Breast epithelium (tissue), 3 donors: Measurements from ENCODE around the gene TRIO.

Experiments
- POLR2A ChIP-seq: fragments of 450-650 bp; IDR thresholded peaks from one replicate; pipeline ENCODE4 v1.6.1; 2016; ENCODE audit warnings: antibody characterized with exemption, mild to moderate bottlenecking, moderate library complexity
- POLR2AphosphoS5 ChIP-seq, 3 donors: sonication (generic); formaldehyde crosslinking; IDR thresholded peaks; one replicate each; pipeline ENCODE4 v1.6.1; 2017; ENCODE audit warnings: antibody characterized with exemption in 3 of 3
- TF ChIP-seq, protein P1 (sequence below), 3 donors: fragments of 450-650 bp; IDR thresholded peaks; one replicate each; pipeline ENCODE4 v1.5.1; 2016 to 2017; ENCODE audit warnings: antibody characterized with exemption in 3 of 3, mild to moderate bottlenecking in 3 of 3, moderate library complexity in 3 of 3

- TF ChIP-seq, protein P1, sequence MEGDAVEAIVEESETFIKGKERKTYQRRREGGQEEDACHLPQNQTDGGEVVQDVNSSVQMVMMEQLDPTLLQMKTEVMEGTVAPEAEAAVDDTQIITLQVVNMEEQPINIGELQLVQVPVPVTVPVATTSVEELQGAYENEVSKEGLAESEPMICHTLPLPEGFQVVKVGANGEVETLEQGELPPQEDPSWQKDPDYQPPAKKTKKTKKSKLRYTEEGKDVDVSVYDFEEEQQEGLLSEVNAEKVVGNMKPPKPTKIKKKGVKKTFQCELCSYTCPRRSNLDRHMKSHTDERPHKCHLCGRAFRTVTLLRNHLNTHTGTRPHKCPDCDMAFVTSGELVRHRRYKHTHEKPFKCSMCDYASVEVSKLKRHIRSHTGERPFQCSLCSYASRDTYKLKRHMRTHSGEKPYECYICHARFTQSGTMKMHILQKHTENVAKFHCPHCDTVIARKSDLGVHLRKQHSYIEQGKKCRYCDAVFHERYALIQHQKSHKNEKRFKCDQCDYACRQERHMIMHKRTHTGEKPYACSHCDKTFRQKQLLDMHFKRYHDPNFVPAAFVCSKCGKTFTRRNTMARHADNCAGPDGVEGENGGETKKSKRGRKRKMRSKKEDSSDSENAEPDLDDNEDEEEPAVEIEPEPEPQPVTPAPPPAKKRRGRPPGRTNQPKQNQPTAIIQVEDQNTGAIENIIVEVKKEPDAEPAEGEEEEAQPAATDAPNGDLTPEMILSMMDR (IDR thresholded peaks at IDR 0.05) = no peak
- no peak for TF ChIP-seq POLR2A
- TF ChIP-seq POLR2AphosphoS5 (IDR thresholded peaks at IDR 0.05) = no peak
Observed at GRCh38 chr5:14212838-14213237, 69.7 kb downstream of the TRIO start.
